Urinary bladder (tissue), 4 donors: ENCODE data around the gene IRGC. TPM values are rescaled to one million over a fixed set of nuclear protein-coding genes. Genes with fewer than 3 reads are reported as not detected.

Source experiments
- DNase-seq: peaks from one replicate; pipeline ENCODE4 v3.0.0-alpha.2; 2015; ENCODE audit errors: extremely low spot score
- H3K27ac ChIP-seq: one replicate; pipeline ENCODE4 v1.5.1; 2013; ENCODE audit warnings: low read depth, mild to moderate bottlenecking, moderate library complexity
- H3K36me3 ChIP-seq: one replicate; pipeline ENCODE4 v1.6.1; 2013; ENCODE audit warnings: mild to moderate bottlenecking, moderate library complexity; ENCODE audit not compliant: insufficient read depth
- H3K4me1 ChIP-seq: one replicate; pipeline ENCODE4 v1.6.1; 2013; ENCODE audit warnings: mild to moderate bottlenecking, moderate library complexity; ENCODE audit not compliant: insufficient read depth
- H3K4me3 ChIP-seq: one replicate; pipeline ENCODE4 v1.5.1; 2013; ENCODE audit warnings: low read depth, low read length
- WGBS: extraction: QIAGEN DNeasy Blood & Tissue Kit; methylation state at CpG from one replicate; pipeline ENCODE4 v1.1.7; 2013; 5-methylcytosine and 5-hydroxymethylcytosine counted together
- polyA plus RNA-seq: library from polyadenylated mRNA; stranded (reverse); fragments of 200-250 nt; gene quantifications from one replicate; pipeline ENCODE4 v1.2.3, GENCODE V29; 2013
- total RNA-seq: library from RNA; depleted of rRNA; stranded (reverse); fragments of >200 nt; gene quantifications from one replicate; pipeline ENCODE4 v1.2.3, GENCODE V29; 2014
- donor health status: healthy with polysubstance abuse.
- donor health status: healthy.

IRGC gene
- total and polyA plus RNA-seq, 2 donors, result not detected

- H3K36me3 ChIP-seq, result no peaks in the 10 kb centered on the region
- no peaks in the 10 kb centered on the region for H3K4me1 ChIP-seq
- H3K4me3 ChIP-seq, result peak overlapping the region; percentile 7
- 13% methylated on average over 46 of the region's 46 CpGs for WGBS
- no peak for DNase-seq
- H3K27ac ChIP-seq, result no peak overlapping the region
These were observed 16.1 kb upstream of the IRGC start for GRCh38 chr19:43699506-43700394.

GRCh38 chr19:43700395-43701000, 15.4 kb upstream of the IRGC start:
- Histone ChIP-seq H3K4me3 (no peak overlapping the region), H3K36me3 (no peaks in the 10 kb centered on the region), H3K27ac (no peak overlapping the region), H3K4me1 (no peaks in the 10 kb centered on the region)
- no peak for DNase-seq
- WGBS, result 61% methylated on average over 13 of the region's 13 CpGs

- no peak for DNase-seq
- no peaks in the 10 kb centered on the region for H3K4me1 ChIP-seq
- 80% methylated on average over 7 of the region's 7 CpGs for WGBS
- no peaks in the 10 kb centered on the region for H3K36me3 ChIP-seq
- H3K4me3 ChIP-seq, result no peak overlapping the region
- H3K27ac ChIP-seq, result no peak overlapping the region
These were observed 11.7 kb upstream of the IRGC start for GRCh38 chr19:43704002-43704705.

- no peak overlapping the region for H3K4me3 ChIP-seq
- no peak for DNase-seq
- no peaks in the 10 kb centered on the region for H3K4me1 ChIP-seq
- 75% methylated on average over 6 of the region's 6 CpGs for WGBS
- H3K27ac ChIP-seq, result no peak overlapping the region
- H3K36me3 ChIP-seq, result no peaks in the 10 kb centered on the region
These were observed 10.1 kb upstream of the IRGC start for GRCh38 chr19:43705729-43706128.

- H3K27ac ChIP-seq, result no peak overlapping the region
- H3K36me3 ChIP-seq, result no peaks in the 10 kb centered on the region
- WGBS, result 83% methylated on average over 13 of the region's 13 CpGs
- no peak for DNase-seq
- no peak overlapping the region for H3K4me3 ChIP-seq
- H3K4me1 ChIP-seq, result no peaks in the 10 kb centered on the region
These were observed 8.6 kb upstream of the IRGC start for GRCh38 chr19:43707158-43707712.

- 60% methylated on average over 2 of the region's 2 CpGs for WGBS
- H3K36me3 ChIP-seq, result no peaks in the 10 kb centered on the region
These were observed 7.2 kb upstream of the IRGC start for GRCh38 chr19:43708716-43709115.

GRCh38 chr19:43711751-43712355, 4.0 kb upstream of the IRGC start:
- DNase-seq, result no peak
- Histone ChIP-seq H3K4me3 (no peak overlapping the region), H3K27ac (no peak overlapping the region), H3K4me1 (no peaks in the 10 kb centered on the region), H3K36me3 (no peaks in the 10 kb centered on the region)
- WGBS, result 77% methylated on average over 12 of the region's 12 CpGs

More at GRCh38 chr19:43708716-43709115, 7.2 kb upstream of the IRGC start:
- no peak for DNase-seq
- Histone ChIP-seq H3K4me1 (no peaks in the 10 kb centered on the region), H3K27ac (no peak overlapping the region), H3K4me3 (no peak overlapping the region)

GRCh38 chr19:43713208-43713607, 2.7 kb upstream of the IRGC start:
- 69% methylated on average over 3 of the region's 3 CpGs for WGBS
- Histone ChIP-seq H3K36me3 (no peaks in the 10 kb centered on the region), H3K4me1 (no peaks in the 10 kb centered on the region), H3K4me3 (no peak overlapping the region), H3K27ac (no peak overlapping the region)
- no peak for DNase-seq

- H3K4me1 ChIP-seq, result no peaks in the 10 kb centered on the region
- H3K36me3 ChIP-seq, result no peaks in the 10 kb centered on the region
- no peak overlapping the region for H3K27ac ChIP-seq
- WGBS, result 91% methylated on average over 60 of the region's 60 CpGs
- no peak overlapping the region for H3K4me3 ChIP-seq
- no peak for DNase-seq
These were observed 2.9 kb downstream of the IRGC start for GRCh38 chr19:43718627-43719377.

- H3K27ac ChIP-seq, result no peak overlapping the region
- 91% methylated on average over 37 of the region's 37 CpGs for WGBS
- DNase-seq, result no peak
- no peak overlapping the region for H3K4me3 ChIP-seq
- H3K4me1 ChIP-seq, result no peaks in the 10 kb centered on the region
- no peaks in the 10 kb centered on the region for H3K36me3 ChIP-seq
These were observed 3.5 kb downstream of the IRGC start for GRCh38 chr19:43719378-43719868.

- 56% methylated on average over 5 of the region's 5 CpGs for WGBS
- DNase-seq, result no peak
- no peak overlapping the region for H3K27ac ChIP-seq
- H3K36me3 ChIP-seq, result no peaks in the 10 kb centered on the region
- H3K4me3 ChIP-seq, result no peak overlapping the region
- no peaks in the 10 kb centered on the region for H3K4me1 ChIP-seq
These were observed 4.0 kb downstream of the IRGC start for GRCh38 chr19:43719918-43720317.

- H3K4me1 ChIP-seq, result no peaks in the 10 kb centered on the region
- no peak overlapping the region for H3K4me3 ChIP-seq
- H3K27ac ChIP-seq, result no peak overlapping the region
- H3K36me3 ChIP-seq, result no peaks in the 10 kb centered on the region
- 79% methylated on average over 10 of the region's 10 CpGs for WGBS
- no peak for DNase-seq
These were observed 5.1 kb downstream of the IRGC start for GRCh38 chr19:43720936-43721335.
